GM21528 (cell line): ENCODE data around the gene LZIC.

Experiments used
- ATAC-seq: cut with Tn5 transposase; IDR thresholded peaks from one replicate; pipeline ENCODE4 v1.9.1; 2021; ENCODE audit warnings: mild to moderate bottlenecking, moderate library complexity; ENCODE audit not compliant: unreplicated experiment, low FRiP score

Gene LZIC

GRCh38 chr1:9910423-9911178 is 32.6 kb downstream of the LZIC start:
- peak; percentile 93 for ATAC-seq

DNA sequence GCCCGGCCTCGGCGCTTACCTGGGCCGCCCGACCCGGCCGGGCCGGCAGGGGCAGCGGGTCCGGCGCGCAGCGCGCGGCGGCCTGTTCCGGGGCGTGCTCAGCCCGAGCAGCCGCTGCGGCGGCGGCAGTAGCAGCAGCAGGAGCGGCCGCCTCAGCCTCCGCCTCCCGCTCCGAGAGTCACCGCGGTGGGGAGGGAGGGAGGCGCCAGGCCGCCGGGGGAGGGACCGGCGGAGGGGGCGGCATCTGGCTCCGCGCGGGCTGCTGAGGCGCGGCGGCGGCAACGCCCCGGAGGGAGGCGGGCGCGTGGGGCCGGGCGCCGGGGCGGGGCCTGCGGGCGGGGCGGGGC is 33.1 kb downstream of the LZIC start, which contains the start of gene CTNNBIP1:
TSS of gene CTNNBIP1 (minus strand) at position 194 of the 347 bp plus-strand sequence. CDS start 38,205 bp downstream, outside the sequence.
- ATAC-seq: peak; percentile 81

GRCh38 chr1:9909234-9910046 is 33.8 kb downstream of the LZIC start:
- ATAC-seq: peak; percentile 18

- no peak for ATAC-seq
Observed at GRCh38 chr1:9908871-9909233, 34.3 kb downstream of the LZIC start.

- no peak for ATAC-seq
Observed at GRCh38 chr1:9907441-9907840, 35.8 kb downstream of the LZIC start.

- ATAC-seq: no peak
Observed at GRCh38 chr1:9906466-9906865, 36.7 kb downstream of the LZIC start.

- ATAC-seq: no peak
Observed at GRCh38 chr1:9905010-9905409, 38.2 kb downstream of the LZIC start.

- ATAC-seq: no peak
Observed at GRCh38 chr1:9904596-9904995, 38.6 kb downstream of the LZIC start.

- ATAC-seq: no peak
Observed at GRCh38 chr1:9903801-9904527, 39.2 kb downstream of the LZIC start.

- no peak for ATAC-seq
Observed at GRCh38 chr1:9902060-9902452, 41.1 kb downstream of the LZIC start.

DNA sequence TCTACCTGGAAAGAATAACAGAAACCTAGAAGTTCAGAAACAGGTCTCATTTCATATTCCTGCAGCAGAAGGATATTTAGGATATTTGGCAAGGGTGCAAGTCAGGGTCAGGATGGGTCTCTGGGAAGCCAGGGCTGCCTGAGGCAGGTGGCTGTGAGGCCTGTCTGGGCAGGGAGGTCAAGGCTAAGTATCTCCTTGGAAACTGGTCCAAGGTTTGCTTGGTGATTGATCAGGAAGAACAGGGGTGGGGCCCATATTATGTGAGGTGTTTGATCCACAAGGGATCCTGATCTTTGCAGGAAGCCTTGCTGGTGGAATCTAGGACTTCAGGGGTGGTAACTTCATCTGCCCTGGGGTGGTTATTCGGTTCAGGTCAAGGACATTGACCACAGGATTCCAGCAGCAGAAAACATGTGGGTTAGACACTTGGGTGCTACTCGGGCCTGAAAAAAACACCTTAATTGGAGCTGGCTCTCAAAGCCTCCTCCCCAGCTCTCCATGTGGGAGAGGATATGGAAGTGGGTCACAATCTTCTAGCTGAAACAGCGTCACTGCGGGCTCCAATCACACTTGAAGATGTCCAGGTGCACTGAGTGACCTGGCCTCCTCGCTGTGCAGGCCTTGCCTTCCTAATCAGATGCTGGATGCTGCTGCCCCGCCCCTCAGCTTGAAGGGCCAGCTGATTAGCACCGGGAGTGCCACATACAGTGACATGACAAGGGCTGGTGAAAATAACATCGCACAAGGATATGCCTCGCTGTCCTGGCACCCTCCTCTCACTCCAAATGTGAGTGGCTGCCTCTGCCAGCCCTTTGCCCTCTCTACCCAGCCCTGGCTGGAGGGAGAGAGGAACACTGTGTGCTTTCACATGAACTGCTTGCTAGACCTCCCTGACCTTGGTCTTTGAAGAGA is 41.8 kb downstream of the LZIC start:
- ATAC-seq: no peak

- ATAC-seq: no peak
Observed at GRCh38 chr1:9900142-9901043, 42.8 kb downstream of the LZIC start.

GRCh38 chr1:9894115-9894514 is 49.1 kb downstream of the LZIC start:
- ATAC-seq: no peak

- ATAC-seq: no peak
Observed at GRCh38 chr1:9892563-9893528, 50.3 kb downstream of the LZIC start.

DNA sequence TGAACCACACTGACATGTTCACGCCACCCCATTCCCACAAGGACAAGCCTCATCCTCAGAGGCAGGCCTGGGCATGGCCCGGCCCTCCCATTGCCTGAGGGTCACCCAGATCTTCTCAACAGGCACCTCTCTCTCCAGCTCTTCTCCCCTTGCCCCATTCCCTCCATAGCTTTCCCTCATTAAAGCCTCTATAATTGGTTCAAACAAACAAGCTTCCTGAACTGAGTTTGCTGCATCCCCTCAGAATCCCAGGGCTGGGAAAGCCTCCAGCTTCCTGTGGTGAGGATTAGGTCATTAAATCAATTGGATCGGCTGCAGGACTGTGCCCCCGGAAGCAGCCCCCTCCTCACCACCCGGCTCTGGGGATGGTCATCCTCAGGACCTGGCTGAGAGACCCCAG is 52.0 kb downstream of the LZIC start:
- no peak for ATAC-seq

DNA sequence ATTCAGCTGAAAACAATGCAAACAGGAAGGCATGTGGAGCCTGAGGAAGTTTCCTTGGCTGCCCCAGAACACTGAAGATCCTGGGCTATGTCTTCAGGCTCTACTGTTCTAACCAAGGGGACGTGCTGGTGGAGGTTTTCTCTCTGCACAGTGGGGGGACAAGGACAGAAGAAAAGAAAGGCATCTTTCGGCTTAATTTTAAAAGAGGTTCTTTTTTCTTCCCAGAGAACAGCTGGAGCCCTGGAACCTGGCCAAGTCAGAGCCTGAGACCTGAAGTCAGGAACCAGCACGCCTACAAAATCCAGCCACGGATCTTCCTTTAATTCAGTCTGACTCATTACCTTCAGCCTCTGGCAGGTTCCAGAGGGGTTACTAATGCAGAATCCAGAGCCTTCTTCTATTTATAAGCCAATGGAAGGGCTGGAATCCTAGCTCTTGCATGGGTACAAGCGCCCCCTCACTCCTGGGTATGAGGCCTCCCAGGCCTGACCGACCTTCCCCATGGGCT is 52.9 kb downstream of the LZIC start:
- no peak for ATAC-seq

DNA sequence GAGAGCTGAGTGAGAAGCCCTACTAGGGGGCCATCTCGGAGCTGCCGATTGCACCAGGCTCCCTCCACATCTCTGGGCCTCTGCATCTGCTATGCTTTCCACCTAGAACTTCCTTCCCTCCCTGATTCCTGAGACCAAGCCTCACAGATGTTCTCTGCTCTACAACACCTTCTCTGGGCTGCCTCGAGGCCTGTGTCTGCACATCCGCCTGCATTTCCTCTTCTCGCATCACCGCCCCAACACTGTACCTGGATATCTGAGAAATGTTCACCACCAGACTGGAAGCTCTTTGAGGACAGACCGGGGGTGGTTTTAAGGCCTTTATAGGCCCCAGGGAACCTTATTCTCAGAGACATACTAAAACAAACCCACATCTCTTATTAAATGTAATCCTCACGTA is 53.8 kb downstream of the LZIC start:
- ATAC-seq: no peak

GRCh38 chr1:9888886-9889285 is 54.3 kb downstream of the LZIC start:
- no peak for ATAC-seq
